HG03442 (cell line): ENCODE data around the gene TNFAIP3.
"Not testable (repeated sequence)": the region's sequence is repeated elsewhere in the genome, so short reads cannot be mapped to it uniquely, and the experiment has no call there.

ENCODE experiments used
- ATAC-seq: cut with Tn5 transposase; IDR thresholded peaks from one replicate; pipeline ENCODE4 v1.9.1; 2021; ENCODE audit warnings: mild to moderate bottlenecking, moderate library complexity; ENCODE audit not compliant: unreplicated experiment

TNFAIP3 gene

DNA sequence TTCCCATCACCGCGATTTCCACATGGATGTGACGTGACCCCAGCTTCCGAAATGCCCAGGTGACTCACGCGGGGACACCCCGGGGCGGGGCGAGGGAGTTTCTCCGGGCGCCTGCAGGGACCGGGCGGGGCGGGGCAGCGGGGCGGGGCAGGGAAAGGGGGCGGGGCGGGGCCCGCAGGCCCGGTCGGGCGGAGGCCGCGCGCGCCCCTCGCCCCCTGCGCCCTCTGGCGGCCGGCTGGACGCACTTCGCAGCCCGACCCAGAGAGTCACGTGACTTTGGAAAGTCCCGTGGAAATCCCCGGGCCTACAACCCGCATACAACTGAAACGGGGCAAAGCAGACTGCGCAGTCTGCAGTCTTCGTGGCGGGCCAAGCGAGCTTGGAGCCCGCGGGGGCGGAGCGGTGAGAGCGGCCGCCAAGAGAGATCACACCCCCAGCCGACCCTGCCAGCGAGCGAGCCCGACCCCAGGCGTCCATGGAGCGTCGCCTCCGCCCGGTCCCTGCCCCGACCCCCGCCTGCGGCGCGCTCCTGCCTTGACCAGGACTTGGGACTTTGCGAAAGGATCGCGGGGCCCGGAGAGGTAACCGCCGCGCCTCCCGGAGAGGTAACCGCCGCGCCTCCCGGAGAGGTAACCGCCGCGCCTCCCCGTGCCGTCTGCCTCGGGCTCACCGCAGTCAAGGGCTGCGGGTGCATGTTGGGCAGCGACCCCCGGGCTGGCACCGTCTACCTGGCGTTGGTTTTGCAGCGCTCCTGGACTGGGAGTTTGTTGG, at the start of gene TNFAIP3:
TSS of gene TNFAIP3 (plus strand) at position 346 of the 771 bp plus-strand sequence. CDS start 3,969 bp downstream, outside the sequence.
- ATAC-seq: peak; percentile 64

- no peak for ATAC-seq
These were observed 48.6 kb upstream of the TNFAIP3 start for GRCh38 chr6:137818440-137818839.

DNA sequence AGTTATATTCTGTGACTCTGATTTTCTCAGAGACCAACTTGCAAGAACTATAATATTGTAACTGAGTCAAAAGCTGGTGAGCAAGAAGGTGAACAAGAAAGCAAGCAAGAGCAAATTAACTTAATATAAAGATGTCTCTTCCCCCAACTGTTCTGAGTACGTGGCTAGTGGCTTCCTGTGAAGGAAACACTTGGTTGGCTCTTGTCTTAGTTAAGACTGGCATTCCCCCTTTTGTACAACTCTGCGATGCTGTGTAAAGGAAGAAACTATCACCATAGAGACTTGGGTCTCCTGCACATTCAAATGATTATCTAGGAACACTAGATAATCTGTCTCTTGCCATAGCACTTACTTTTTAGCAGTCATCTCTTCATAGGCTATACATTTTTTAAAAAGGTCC, 47.3 kb upstream of the TNFAIP3 start:
- no peak for ATAC-seq

DNA sequence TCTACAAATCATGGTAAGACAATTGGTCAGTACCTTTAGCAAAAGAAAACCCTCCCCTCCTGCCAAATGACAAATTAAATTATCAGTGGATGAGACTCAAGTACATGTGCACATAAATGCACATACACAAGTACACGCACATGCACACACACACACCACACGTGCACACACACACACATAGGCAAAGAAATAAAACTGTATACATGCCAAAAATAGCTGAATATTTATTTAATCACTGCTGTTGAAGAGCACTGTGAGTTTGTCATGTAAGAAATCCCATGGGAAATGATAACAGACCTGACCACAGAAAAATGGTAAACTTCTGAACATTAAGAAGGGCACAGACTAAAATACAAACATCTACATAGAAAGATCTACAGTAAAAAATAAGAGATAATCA, 46.6 kb upstream of the TNFAIP3 start:
- ATAC-seq: no peak

DNA sequence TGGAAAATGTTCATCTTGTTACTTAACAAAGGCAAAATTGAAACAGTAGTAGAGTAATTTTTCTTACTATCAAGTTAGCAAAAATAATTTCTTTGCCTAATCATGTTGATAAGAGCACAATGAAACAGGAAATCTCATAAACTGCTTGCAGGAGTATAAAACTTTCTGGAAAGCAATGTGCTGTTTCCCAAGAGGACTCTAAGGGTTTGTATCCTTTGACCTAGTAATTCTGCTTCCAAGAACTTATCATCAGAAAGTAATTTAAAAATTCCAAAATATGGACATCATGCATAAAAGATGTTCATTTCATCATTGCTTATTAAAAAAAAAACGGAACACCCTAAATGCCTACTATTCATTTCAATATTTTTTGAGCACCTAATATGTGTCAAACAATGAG, 46.1 kb upstream of the TNFAIP3 start:
- no peak for ATAC-seq

- ATAC-seq: no peak
These were observed 45.6 kb upstream of the TNFAIP3 start for GRCh38 chr6:137821491-137821890.

GRCh38 chr6:137823826-137824555, 43.1 kb upstream of the TNFAIP3 start:
- no peak for ATAC-seq

DNA sequence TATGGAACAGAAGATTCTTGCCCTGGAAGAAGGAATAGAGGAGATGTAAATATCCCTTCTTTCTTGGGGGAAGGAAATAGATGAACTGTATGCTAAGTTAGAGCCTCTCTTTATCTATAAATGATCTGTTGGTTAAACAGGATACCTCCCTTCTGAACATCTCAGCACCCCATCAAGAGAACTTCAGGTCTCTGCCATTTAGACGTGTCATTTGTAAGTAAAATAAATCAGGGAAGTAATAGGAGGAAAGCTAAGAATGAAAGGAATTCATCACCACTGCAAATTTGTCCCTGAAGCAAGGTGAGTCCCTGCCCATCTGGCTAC, 42.5 kb upstream of the TNFAIP3 start:
- ATAC-seq: no peak

DNA sequence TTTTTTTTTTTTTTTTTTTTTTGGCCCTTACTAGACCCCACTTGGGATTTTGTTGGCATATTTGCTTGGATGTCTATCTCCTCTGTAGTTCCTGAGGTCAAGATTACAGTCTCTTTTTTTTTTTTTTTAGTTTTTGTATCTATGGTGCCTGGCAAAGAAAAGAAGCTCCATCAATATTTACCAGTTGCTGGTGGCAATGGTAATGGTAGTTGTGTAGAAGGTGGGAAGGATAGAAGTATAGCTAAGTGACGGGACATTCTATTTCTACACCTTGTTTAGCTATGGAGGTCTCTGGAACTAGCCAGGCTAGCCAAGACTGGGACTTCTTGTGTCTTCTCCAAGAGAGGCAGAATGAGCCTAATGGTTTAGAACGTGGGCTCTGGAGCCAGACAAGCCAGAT, 42.2 kb upstream of the TNFAIP3 start:
- ATAC-seq: no peak

DNA sequence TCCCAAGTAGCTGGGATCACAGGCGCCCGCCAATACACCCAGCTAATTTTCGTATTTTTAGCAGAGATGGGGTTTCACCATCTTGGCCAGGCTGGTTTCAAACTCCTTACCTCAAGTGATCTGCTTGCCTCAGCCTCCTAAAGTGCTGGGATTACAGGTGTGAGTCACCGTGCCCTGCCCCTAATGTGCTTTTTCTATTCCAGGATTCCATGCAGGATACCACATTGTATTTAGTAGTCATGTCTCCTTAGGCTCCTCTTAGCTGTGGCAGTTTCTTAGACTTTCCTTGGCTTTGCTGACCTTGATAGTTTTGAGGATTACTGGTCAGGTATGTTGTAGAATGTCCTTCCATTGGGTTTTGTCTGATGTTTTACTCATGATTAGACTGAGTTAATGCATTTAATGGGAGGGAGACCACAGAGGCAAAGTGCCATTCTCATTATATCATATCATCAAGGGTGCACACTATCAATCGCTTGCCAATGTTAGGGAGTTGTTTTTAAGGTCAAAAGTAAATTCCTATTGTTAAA, 39.6 kb upstream of the TNFAIP3 start:
- no peak for ATAC-seq

- ATAC-seq: peak; percentile 67
These were observed 38.9 kb upstream of the TNFAIP3 start for GRCh38 chr6:137827977-137828810.

GRCh38 chr6:137829641-137830083, 37.4 kb upstream of the TNFAIP3 start:
- ATAC-seq: no peak

DNA sequence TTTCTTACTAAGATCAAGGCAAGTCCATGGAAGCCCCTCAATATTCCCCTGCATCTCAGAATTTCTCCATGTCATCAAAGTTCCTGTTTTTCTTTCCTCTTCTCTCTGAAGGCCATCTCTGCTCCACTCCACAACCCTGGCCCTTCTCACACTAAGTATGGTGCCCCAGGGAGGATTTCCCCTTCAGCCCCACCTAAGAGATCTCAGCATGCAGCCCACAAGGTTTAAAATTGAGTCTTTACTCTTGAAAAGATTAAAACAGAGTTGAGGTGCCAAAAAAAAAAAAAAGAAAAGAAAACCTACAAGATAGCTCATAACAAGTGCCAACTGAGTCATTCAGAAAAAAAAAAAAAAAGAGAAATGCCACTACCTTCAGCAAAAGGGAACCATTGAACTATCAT, 36.5 kb upstream of the TNFAIP3 start:
- ATAC-seq: no peak

DNA sequence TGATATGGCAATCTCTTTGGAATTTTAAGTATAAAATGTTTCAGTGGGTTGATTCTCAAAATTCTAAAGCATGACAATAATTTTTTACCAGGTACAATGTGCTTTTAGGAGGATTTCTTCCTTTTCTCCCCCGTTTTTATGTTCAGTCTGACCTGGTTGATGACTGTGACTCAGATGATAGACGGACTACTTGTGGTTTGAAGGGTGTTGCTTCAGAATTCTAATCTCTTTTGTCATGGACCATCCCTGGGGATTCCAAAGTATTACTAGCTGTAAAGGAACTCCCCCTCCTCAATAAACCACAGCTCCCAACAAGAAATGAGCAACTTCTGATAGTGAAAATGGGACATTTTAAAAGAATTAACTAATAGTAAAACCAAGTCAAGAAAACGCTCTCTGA, 34.9 kb upstream of the TNFAIP3 start:
- ATAC-seq: no peak

- ATAC-seq: no peak
These were observed 32.6 kb upstream of the TNFAIP3 start for GRCh38 chr6:137834508-137834907.

- no peak for ATAC-seq
These were observed 30.3 kb upstream of the TNFAIP3 start for GRCh38 chr6:137836788-137837187.

DNA sequence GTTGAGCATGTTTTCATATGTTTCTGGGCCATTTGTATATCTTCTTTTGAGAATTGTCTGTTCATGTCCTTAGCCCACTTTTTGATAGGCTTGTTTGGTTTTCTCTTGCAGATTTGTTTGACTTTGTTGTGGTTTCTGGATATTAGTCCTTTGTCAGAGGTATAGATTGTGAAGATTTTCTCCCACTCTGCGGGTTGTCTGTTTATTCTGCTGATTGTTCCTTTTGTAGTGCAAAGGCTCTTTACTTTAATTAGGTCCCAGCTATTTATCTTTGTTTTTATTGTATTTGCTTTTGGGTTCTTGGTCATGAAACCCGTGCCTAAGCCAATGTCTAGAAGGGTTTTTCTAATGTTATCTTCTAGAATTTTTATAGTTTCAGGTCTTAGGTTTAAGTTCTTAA, 29.0 kb upstream of the TNFAIP3 start:
- not testable (repeated sequence) for ATAC-seq

DNA sequence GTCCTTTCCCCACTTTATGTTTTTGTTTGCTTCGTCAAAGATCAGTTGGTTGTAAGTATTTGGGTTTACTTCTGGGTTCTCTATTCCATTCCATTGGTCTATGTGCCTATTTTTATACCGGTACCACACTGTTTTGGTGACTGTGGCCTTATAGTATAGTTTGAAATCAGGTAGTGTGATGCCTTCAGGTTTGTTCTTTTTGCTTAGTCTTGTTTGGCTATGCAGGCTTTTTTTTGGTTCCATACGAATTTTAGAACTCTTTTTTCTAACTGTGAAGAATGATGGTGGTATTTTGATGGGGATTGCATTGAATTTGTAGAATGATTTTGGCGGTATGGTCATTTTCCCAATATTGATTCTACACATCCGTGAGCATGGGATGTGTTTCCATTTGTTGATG, 28.5 kb upstream of the TNFAIP3 start:
- ATAC-seq: not testable (repeated sequence)

DNA sequence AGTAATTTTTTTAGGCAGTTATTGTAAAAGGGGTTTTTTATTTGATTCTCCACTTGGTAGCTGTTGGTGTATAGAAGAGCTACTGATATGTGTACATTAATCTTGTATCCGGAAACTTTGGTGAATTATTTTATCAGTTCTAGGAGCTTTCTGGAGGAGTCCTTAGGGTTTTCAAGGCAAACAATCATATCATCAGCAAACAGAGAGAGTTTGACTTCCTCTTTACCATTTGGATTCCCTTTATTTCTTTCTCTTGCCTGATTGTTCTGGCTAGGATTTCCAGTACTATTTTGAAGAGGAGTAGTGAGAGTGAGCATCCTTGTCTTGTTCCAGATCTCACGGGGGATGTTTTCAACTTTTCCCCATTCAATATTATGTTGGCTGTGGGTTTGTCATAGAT, 28.0 kb upstream of the TNFAIP3 start:
- no peak for ATAC-seq

DNA sequence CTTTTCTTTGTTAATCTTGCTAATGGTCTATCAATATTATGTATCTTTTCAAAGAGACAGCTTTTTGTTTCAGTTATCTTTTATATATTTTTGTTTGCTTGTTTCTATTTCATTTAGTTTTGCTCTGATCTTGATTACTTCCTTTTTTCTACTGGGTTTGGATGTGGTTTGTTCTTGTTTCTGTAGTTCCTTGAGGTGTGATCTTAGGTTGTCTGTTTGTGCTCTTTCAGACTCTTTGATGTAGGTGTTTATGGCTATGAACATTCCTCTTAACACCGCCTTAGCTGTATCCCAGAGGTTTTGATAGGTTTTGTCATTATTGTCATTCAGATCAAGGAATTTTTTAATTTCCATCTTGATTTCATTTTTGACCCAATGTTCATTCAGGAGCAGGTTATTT, 26.8 kb upstream of the TNFAIP3 start:
- no peak for ATAC-seq

DNA sequence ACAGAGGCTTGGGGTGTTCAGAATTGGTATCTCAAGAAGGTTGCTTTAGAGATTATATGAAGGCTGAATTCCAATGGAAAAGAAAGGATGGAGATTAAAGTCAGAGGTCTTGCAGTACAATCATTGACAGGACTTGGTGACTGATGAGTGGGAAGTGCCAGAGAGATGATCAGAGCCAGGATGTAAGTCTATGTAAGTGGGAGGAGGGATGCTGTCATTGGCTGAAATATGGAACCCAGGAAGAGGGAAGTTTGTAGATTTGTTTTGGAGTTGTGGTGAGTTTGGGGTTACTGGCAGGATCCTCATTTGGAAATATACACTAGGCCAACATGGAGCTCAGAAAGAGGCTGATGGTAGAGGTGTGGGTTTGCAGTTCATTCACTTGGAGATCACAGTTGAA, 23.8 kb upstream of the TNFAIP3 start:
- ATAC-seq: no peak
